AG09309 (cell line): ENCODE data around the gene ESRRG.

ENCODE experiments used
- DNase-seq: peaks from one replicate; pipeline ENCODE4 v3.0.0-alpha.2; 2010; ENCODE audit warnings: low read depth
- H3K4me3 ChIP-seq: 2 replicates; pipeline ENCODE4 v1.5.1; 2011; ENCODE audit warnings: mild to moderate bottlenecking, low read depth, low read length, moderate library complexity; ENCODE audit not compliant: control insufficient read depth
- CTCF ChIP-seq: IDR thresholded peaks from 2 replicates; pipeline ENCODE4 v1.5.1; 2011; ENCODE audit warnings: mild to moderate bottlenecking, low read depth, low read length, inconsistent platforms; ENCODE audit not compliant: insufficient read depth, control insufficient read depth; ENCODE audit errors: missing control alignments

The ESRRG gene

GRCh38 chr1:216562383-216562782 is 160.8 kb downstream of the ESRRG start:
- H3K4me3 ChIP-seq, result no peak overlapping the region
- TF ChIP-seq CTCF, result no peak
- DNase-seq, result no peak

GRCh38 chr1:216560527-216560926 is 162.7 kb downstream of the ESRRG start:
- no peak overlapping the region for H3K4me3 ChIP-seq
- no peak for DNase-seq
- no peak for TF ChIP-seq CTCF

- no peak for TF ChIP-seq CTCF
- no peak for DNase-seq
- H3K4me3 ChIP-seq, result no peak overlapping the region
Observed at GRCh38 chr1:216559359-216559758, 163.9 kb downstream of the ESRRG start.

GRCh38 chr1:216555653-216556052 is 167.6 kb downstream of the ESRRG start:
- TF ChIP-seq CTCF, result no peak
- no peak for DNase-seq
- H3K4me3 ChIP-seq, result no peak overlapping the region

GRCh38 chr1:216554934-216555333 is 168.3 kb downstream of the ESRRG start:
- DNase-seq, result no peak
- TF ChIP-seq CTCF, result no peak
- H3K4me3 ChIP-seq, result no peak overlapping the region

GRCh38 chr1:216553766-216554165 is 169.5 kb downstream of the ESRRG start:
- TF ChIP-seq CTCF, result no peak
- DNase-seq, result no peak
- H3K4me3 ChIP-seq, result no peak overlapping the region

- DNase-seq, result no peak
- no peak for TF ChIP-seq CTCF
Observed at GRCh38 chr1:216553040-216553439, 170.2 kb downstream of the ESRRG start.

More at GRCh38 chr1:216553040-216553439, 170.2 kb downstream of the ESRRG start:
- no peak overlapping the region for H3K4me3 ChIP-seq
